ENCODE results near the gene FAM98C. TPM values are rescaled to one million over a fixed set of nuclear protein-coding genes. Genes with fewer than 3 reads are reported as not detected.
"Not testable (repeated sequence)": the region's sequence is repeated elsewhere in the genome, so short reads cannot be mapped to it uniquely, and the experiment has no call there.

FAM98C gene
- total RNA-seq, 1 donor from 2014 or later, result 5.8 TPM

- Mint-ChIP-seq H3K27me3 (ENCODE audit: unreplicated experiment) (peaks cover 13% of the 10 kb centered on the region), H3K4me1 (ENCODE audit: low read depth, unreplicated experiment) (peaks cover 5% of the 10 kb centered on the region), H3K27ac (ENCODE audit: unreplicated experiment) (peak overlapping the region; percentile 80), H3K9me3 (ENCODE audit: unreplicated experiment) (peaks cover 9% of the 10 kb centered on the region), H3K4me3 (ENCODE audit: unreplicated experiment) (peak overlapping the region; percentile 90), H3K36me3 (ENCODE audit: unreplicated experiment) (peaks cover 4% of the 10 kb centered on the region)
- no peak for TF ChIP-seq CTCF (IDR thresholded peaks at IDR 0.05; ENCODE audit: partially characterized antibody, unreplicated experiment)
- no peak for DNase-seq
Observed at GRCh38 chr19:38360351-38360750, 42.5 kb upstream of the FAM98C start.

- peaks cover 12% of the 10 kb centered on the region for H3K27me3 Mint-ChIP-seq (ENCODE audit: unreplicated experiment)
- no peak for TF ChIP-seq CTCF (IDR thresholded peaks at IDR 0.05; ENCODE audit: partially characterized antibody, unreplicated experiment)
- peak overlapping the region; percentile 80 for H3K27ac Mint-ChIP-seq (ENCODE audit: unreplicated experiment)
- peaks cover 5% of the 10 kb centered on the region for H3K4me1 Mint-ChIP-seq (ENCODE audit: low read depth, unreplicated experiment)
- H3K36me3 Mint-ChIP-seq (ENCODE audit: unreplicated experiment), result peaks cover 2% of the 10 kb centered on the region
- H3K9me3 Mint-ChIP-seq (ENCODE audit: unreplicated experiment), result peaks cover 12% of the 10 kb centered on the region
- H3K4me3 Mint-ChIP-seq (ENCODE audit: unreplicated experiment), result peak overlapping the region; percentile 90
- peak; percentile 39 for DNase-seq
Observed at GRCh38 chr19:38360839-38361631, 41.9 kb upstream of the FAM98C start.

GRCh38 chr19:38361633-38362075 is 41.2 kb upstream of the FAM98C start:
- peaks cover 12% of the 10 kb centered on the region for H3K9me3 Mint-ChIP-seq (ENCODE audit: unreplicated experiment)
- no peaks in the 10 kb centered on the region for H3K36me3 Mint-ChIP-seq (ENCODE audit: unreplicated experiment)
- peaks cover 4% of the 10 kb centered on the region for H3K4me1 Mint-ChIP-seq (ENCODE audit: low read depth, unreplicated experiment)
- DNase-seq, result peak; percentile 90
- H3K27me3 Mint-ChIP-seq (ENCODE audit: unreplicated experiment), result peaks cover 9% of the 10 kb centered on the region
- H3K27ac Mint-ChIP-seq (ENCODE audit: unreplicated experiment), result peak overlapping the region; percentile 80
- TF ChIP-seq CTCF (IDR thresholded peaks at IDR 0.05; ENCODE audit: partially characterized antibody, unreplicated experiment), result no peak
- H3K4me3 Mint-ChIP-seq (ENCODE audit: unreplicated experiment), result peak overlapping the region; percentile 90

GRCh38 chr19:38362076-38362945 is 40.6 kb upstream of the FAM98C start:
- H3K27ac Mint-ChIP-seq (ENCODE audit: unreplicated experiment), result peak overlapping the region; percentile 84
- H3K9me3 Mint-ChIP-seq (ENCODE audit: unreplicated experiment), result peaks cover 12% of the 10 kb centered on the region
- no peak for TF ChIP-seq CTCF (IDR thresholded peaks at IDR 0.05; ENCODE audit: partially characterized antibody, unreplicated experiment)
- H3K27me3 Mint-ChIP-seq (ENCODE audit: unreplicated experiment), result peaks cover 9% of the 10 kb centered on the region
- peaks cover 4% of the 10 kb centered on the region for H3K4me1 Mint-ChIP-seq (ENCODE audit: low read depth, unreplicated experiment)
- peak; percentile 91 for DNase-seq
- H3K4me3 Mint-ChIP-seq (ENCODE audit: unreplicated experiment), result peak overlapping the region; percentile 90
- no peaks in the 10 kb centered on the region for H3K36me3 Mint-ChIP-seq (ENCODE audit: unreplicated experiment)

- not testable (repeated sequence) for DNase-seq; H3K36me3 Mint-ChIP-seq (ENCODE audit: unreplicated experiment); H3K4me1 Mint-ChIP-seq (ENCODE audit: low read depth, unreplicated experiment); H3K27me3 Mint-ChIP-seq (ENCODE audit: unreplicated experiment)
- Mint-ChIP-seq H3K9me3 (ENCODE audit: unreplicated experiment) (peaks cover 12% of the 10 kb centered on the region), H3K27ac (ENCODE audit: unreplicated experiment) (peak overlapping the region; percentile 82), H3K4me3 (ENCODE audit: unreplicated experiment) (peak overlapping the region; percentile 79)
Observed at GRCh38 chr19:38362946-38363688, 39.8 kb upstream of the FAM98C start.

Data from glutamatergic neuron (in vitro differentiated cells).